OCI-LY1 (cell line): ENCODE measurements around the gene ADGRB2.

Experiments
- CTCF ChIP-seq: fragments of 200-600 bp; sonication (generic), shearing (Covaris generic); IDR thresholded peaks from 2 replicates; pipeline ENCODE4 v1.5.1; 2017; ENCODE audit warnings: mild to moderate bottlenecking, antibody characterized with exemption, low read length, moderate library complexity, mixed read lengths
- EZH2 ChIP-seq: fragments of 200-600 bp; sonication (generic), shearing (Covaris generic); IDR thresholded peaks from 2 replicates; pipeline ENCODE4 v1.8.0; 2017; ENCODE audit warnings: borderline replicate concordance, mixed run types, mild to moderate bottlenecking, antibody characterized with exemption, low read length, moderate library complexity, mixed read lengths

- no peak for TF ChIP-seq CTCF
- TF ChIP-seq EZH2 = no peak
Measured at GRCh38 chr1:31771891-31772668, 7.9 kb upstream of the ADGRB2 start.
